Measurements from ENCODE around the gene LTBR. TPM values are rescaled to one million over a fixed set of nuclear protein-coding genes. Genes with fewer than 3 reads are reported as not detected.
A peak's percentile ranks its signal among the peaks of the same experiment; 100 is the strongest.
"Not testable (repeated sequence)": the region's sequence is repeated elsewhere in the genome, so short reads cannot be mapped to it uniquely, and the experiment has no call there.

The LTBR gene
- 14.7 and 16.5 TPM in 2 replicates for total RNA-seq (2014; rRNA removed; shearing (Covaris generic))

- peak within 1 kb of the TSS; percentile 76 for H3K27ac ChIP-seq
These were observed at the start of gene LTBR for GRCh38 chr12:6383572-6384498. TSS of gene LTBR (plus strand) at chr12:6384162. CDS start at chr12:6384359, 197 bp downstream.

DNA sequence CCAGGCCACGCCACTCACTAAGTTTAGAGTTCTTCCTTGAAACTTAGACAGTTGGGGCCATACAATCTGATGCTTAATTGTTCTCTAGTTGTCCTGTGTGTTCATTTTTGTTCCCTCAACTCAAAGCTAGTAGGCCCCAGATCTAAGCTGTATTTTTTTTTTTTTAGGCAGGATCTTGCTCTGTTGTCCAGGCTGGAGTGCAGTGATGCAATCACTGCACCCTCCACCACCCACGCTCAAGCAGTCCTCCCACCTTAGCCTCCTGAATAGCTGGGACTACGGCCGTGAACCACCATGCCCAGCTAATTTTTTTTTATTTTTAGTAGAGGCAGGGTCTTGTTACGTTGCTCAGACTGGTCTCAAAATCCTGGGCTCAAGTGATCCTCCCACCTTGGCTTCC, 49.6 kb upstream of the LTBR start:
- Histone ChIP-seq H3K4me3 (no peak overlapping the region), H3K27ac (no peak overlapping the region), H3K27me3 (no peaks in the 10 kb centered on the region), H3K9me3 (replicated peaks) (no peaks in the 10 kb centered on the region), H3K36me3 (peaks cover 19% of the 10 kb centered on the region), H3K4me1 (peaks cover 20% of the 10 kb centered on the region)
- DNase-seq, result no peak

More at GRCh38 chr12:6383572-6384498, at the start of gene LTBR:
- Histone ChIP-seq H3K4me3 (peak within 1 kb of the TSS; percentile 66), H3K9me3 (replicated peaks) (no peaks in the 10 kb centered on the region), H3K4me1 (no peaks in the 10 kb centered on the region), H3K27me3 (no peaks in the 10 kb centered on the region; the same call in 1 of the 2 replicates), H3K36me3 (peaks cover 3% of the 10 kb centered on the region; the same call in 1 of the 2 replicates)
- DNase-seq, result peak; percentile 80 to 82

GRCh38 chr12:6334940-6335450, 49.0 kb upstream of the LTBR start:
- Histone ChIP-seq H3K27me3 (no peaks in the 10 kb centered on the region), H3K4me3 (no peak overlapping the region), H3K27ac (peak overlapping the region; percentile 84; the same call in 1 of the 2 replicates), H3K36me3 (peaks cover 19% of the 10 kb centered on the region), H3K4me1 (peaks cover 20% of the 10 kb centered on the region), H3K9me3 (replicated peaks) (no peaks in the 10 kb centered on the region)
- no peak for DNase-seq

GRCh38 chr12:6335451-6336078, 48.4 kb upstream of the LTBR start:
- peaks cover 20% of the 10 kb centered on the region for H3K4me1 ChIP-seq
- H3K36me3 ChIP-seq, result peaks cover 19% of the 10 kb centered on the region

GRCh38 chr12:6336079-6336888, 47.7 kb upstream of the LTBR start:
- peak overlapping the region; percentile 84 for H3K27ac ChIP-seq
- DNase-seq, result peak; percentile 97 to 98
- no peaks in the 10 kb centered on the region for H3K9me3 ChIP-seq (replicated peaks)
- peaks cover 20% of the 10 kb centered on the region for H3K4me1 ChIP-seq
- H3K4me3 ChIP-seq, result peak overlapping the region; percentile 48
- no peaks in the 10 kb centered on the region for H3K27me3 ChIP-seq
- H3K36me3 ChIP-seq, result peaks cover 14% of the 10 kb centered on the region

More at GRCh38 chr12:6335451-6336078, 48.4 kb upstream of the LTBR start:
- peak; percentile 77 to 82 for DNase-seq
- H3K4me3 ChIP-seq, result peak overlapping the region; percentile 48
- H3K9me3 ChIP-seq (replicated peaks), result no peaks in the 10 kb centered on the region
- peak overlapping the region; percentile 84 for H3K27ac ChIP-seq
- H3K27me3 ChIP-seq, result no peaks in the 10 kb centered on the region

DNA sequence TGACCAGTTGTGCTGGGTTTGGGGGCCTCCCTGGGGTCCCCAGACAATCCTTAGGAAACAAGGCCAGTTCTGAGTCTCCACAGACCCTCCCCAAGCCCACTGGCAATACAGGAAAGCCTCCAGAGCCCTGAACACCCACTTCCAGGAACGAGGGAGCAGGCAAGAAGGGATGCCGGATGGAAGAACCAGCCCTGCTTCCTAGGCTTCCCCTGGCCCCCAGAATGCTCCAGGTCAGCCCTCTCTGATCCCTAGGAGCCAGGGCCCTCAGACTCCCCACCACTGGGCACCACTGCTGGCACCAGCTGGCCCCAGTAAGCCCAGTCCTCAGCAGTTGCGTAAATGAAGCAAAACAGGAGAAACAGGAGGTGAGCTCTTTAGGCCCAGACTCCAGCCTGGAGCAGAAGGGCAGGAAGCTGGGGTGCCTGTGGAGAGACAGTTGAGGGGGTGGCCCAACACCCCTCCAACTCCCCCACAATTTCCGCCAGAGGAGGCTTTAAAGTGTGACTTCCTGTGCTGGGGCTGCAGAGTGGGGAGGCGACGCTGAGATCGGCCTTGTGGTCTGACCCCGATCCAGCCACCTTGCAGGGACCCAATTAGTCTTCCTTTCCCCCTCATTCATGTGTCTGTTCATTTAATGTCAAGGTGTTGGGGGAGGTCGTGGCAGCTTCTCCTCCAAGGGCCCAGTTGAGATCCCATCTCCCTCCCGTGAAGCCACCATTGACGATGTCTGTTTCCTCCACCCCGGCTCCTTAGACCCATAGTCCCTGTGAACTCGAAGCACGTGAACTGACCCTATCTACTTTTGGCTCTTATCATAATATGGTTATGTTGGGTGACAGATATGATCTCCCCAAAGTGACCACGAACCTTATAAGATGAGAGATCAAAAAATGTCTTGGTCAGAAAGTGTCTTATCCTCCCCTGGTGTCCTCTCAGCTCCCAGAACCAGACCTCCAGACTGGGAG, 46.8 kb upstream of the LTBR start:
- Histone ChIP-seq H3K27ac (peak overlapping the region; percentile 84), H3K36me3 (peaks cover 10% of the 10 kb centered on the region; the same call in 1 of the 2 replicates), H3K9me3 (replicated peaks) (no peaks in the 10 kb centered on the region), H3K4me3 (peak overlapping the region; percentile 48), H3K4me1 (peaks cover 20% of the 10 kb centered on the region), H3K27me3 (no peaks in the 10 kb centered on the region)
- no peak for DNase-seq

- Histone ChIP-seq H3K27me3 (no peaks in the 10 kb centered on the region), H3K36me3 (0 out of 2 replicates have a peak, but pooled peaks cover 4% of the 10 kb centered on the region), H3K4me3 (no peak overlapping the region), H3K4me1 (peaks cover 20% of the 10 kb centered on the region), H3K9me3 (replicated peaks) (no peaks in the 10 kb centered on the region), H3K27ac (no peak overlapping the region)
- DNase-seq, result no peak
These were observed 46.0 kb upstream of the LTBR start for GRCh38 chr12:6337958-6338433.

DNA sequence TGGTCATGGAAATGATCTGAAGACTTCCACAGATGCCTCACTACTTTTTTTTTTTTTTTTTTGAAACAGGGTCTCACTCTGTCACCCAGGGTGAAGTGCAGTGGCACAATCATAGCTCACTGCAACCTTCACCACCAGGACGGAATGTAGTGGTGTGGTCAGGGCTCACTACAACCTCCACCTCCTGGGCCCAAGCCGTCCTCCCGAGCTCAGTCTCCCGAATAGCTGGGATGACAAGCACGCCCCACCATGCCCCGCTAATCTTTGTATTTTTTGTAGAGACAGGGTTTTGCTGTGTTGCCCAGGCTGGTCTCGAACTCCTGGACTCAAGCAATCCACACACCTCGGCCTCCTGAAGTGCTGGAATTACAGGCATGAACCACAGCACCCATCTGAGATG, 45.4 kb upstream of the LTBR start:
- DNase-seq; H3K27me3 ChIP-seq; H3K4me3 ChIP-seq; H3K27ac ChIP-seq; H3K36me3 ChIP-seq; H3K9me3 ChIP-seq (replicated peaks): not testable (repeated sequence)
- peaks cover 25% of the 10 kb centered on the region for H3K4me1 ChIP-seq

DNA sequence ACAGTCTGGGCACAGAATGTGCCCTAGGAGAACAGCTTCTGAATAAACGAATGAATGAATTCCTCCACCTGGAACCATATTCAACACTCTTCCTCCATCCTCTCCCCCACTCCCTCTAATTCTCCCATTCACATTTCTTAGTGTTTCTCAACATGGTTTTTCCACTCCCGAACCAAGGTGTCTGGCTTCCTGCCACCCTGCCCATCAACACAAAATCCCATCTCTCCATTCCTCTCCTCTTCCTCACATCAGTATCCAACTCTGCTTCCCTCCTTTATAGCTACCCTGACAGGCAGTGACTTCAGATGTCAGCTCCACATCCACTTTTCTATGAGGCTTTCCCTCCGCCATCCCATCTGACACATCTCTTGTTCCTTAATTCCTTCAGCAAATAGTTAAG, 45.0 kb upstream of the LTBR start:
- Histone ChIP-seq H3K4me1 (peaks cover 29% of the 10 kb centered on the region), H3K9me3 (replicated peaks) (no peaks in the 10 kb centered on the region), H3K27me3 (no peaks in the 10 kb centered on the region), H3K36me3 (0 out of 2 replicates have a peak, but pooled peaks cover 2% of the 10 kb centered on the region), H3K4me3 (no peak overlapping the region), H3K27ac (no peak overlapping the region)
- no peak for DNase-seq

- H3K27me3 ChIP-seq, result no peaks in the 10 kb centered on the region
- H3K4me3 ChIP-seq, result peak overlapping the region; percentile 93
- DNase-seq, result no peak
- no peaks in the 10 kb centered on the region for H3K9me3 ChIP-seq (replicated peaks)
- H3K27ac ChIP-seq, result no peak overlapping the region; the same call in 1 of the 2 replicates
- no peaks in the 10 kb centered on the region for H3K36me3 ChIP-seq
- peaks cover 24% of the 10 kb centered on the region for H3K4me1 ChIP-seq
These were observed 43.8 kb upstream of the LTBR start for GRCh38 chr12:6340032-6340638.

GRCh38 chr12:6340745-6341416, 43.1 kb upstream of the LTBR start:
- Histone ChIP-seq H3K9me3 (replicated peaks) (no peaks in the 10 kb centered on the region), H3K4me3 (peak overlapping the region; percentile 93), H3K27ac (peak overlapping the region; percentile 71), H3K27me3 (no peaks in the 10 kb centered on the region), H3K36me3 (no peaks in the 10 kb centered on the region), H3K4me1 (peaks cover 20% of the 10 kb centered on the region)
- DNase-seq, result no peak

GRCh38 chr12:6341417-6342139, 42.4 kb upstream of the LTBR start, which contains the start of gene TNFRSF1A:
TSS of gene TNFRSF1A (minus strand) at chr12:6342076. CDS start at chr12:6341814, 262 bp downstream.
- H3K4me3 ChIP-seq, result peak within 1 kb of the TSS; percentile 93
- peaks cover 20% of the 10 kb centered on the region for H3K4me1 ChIP-seq
- no peaks in the 10 kb centered on the region for H3K27me3 ChIP-seq
- H3K27ac ChIP-seq, result peak within 1 kb of the TSS; percentile 71
- no peaks in the 10 kb centered on the region for H3K36me3 ChIP-seq
- no peaks in the 10 kb centered on the region for H3K9me3 ChIP-seq (replicated peaks)
- DNase-seq, result peak; percentile 62 to 76

Data from SJCRH30 (cell line).